SHP77 (cell line): ENCODE data around the gene RERE.
"Not testable (repeated sequence)": the region's sequence is repeated elsewhere in the genome, so short reads cannot be mapped to it uniquely, and the experiment has no call there.

Source experiments
- DNase-seq, 2 experiments: peaks; one replicate each; lab custom pipeline; 2025; lab: John Stamatoyannopoulos, UW

The RERE gene

DNA sequence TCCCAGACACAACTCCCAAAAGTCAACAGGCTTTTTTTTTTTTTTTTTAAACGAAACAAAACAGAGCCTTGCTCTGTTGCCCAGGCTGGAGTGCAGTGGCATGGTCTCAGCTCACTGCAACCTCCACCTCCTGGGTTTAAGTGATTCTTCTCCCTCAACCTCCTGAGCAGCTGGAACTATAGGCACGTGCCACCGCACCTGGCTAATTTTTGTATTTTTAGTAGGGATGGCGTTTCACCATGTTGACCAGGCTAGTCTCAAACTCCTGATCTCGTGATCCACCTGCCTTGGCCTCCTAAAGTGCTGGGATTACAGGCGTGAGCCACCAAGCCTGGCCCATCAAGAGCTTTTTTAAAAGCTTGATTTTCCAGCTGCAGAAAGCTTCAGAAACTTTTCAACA lies 437.1 kb downstream of the RERE start:
- not testable (repeated sequence) for DNase-seq

DNA sequence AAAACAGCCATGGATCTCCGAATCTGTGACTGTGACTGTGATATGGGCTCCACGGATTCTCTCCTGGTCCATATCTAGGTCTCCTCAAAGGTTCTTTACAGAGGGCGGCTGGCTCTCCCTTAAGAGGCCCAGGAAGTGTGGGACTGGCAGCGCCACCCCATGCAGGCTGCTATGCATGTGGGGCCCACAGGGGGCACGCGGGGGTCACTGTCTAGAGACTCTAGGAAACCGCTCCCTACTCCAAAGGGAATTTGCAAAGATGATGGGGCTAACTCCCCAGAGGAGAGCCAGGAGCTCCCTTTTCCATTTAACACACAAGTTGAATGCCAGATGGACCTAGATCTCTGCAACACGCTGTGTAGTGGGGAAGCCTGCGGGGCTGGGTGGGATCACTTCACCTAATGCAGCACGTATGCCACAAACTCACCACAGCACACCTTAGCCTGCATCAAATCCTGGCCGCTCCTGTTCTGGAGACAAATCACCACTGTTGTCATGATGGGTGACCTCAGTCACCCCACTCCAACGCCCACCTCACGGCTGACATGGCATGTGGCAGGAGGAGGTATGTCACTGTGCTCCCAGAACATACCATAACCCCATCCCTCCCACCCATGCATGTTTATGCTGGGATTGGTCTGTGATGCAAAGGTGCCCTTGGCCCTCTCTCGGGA lies 437.8 kb downstream of the RERE start:
- no peak for DNase-seq

DNA sequence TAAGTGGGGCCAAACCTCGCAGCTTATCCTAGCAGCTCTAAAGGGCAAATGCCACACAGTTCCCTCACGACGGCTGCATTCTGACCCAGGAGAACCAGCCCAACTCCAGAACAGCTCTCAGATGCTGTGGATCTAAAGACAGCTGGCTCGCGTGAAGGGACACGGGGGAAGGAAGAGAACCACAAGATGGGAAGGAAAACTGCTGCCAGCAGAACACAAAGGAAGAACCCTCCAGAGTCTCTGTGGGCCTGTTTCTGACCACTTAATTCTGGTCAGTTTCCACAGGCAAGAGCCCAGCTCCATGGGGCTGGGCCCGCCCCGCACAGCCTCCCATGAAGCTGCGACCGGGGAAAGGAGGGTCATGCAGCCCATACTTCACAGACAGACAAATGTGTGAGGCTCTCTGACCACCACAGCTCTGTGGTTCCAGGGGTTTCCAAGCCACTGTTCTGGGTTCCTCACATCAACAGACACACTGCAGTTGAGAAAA lies 438.4 kb downstream of the RERE start:
- no peak for DNase-seq

DNA sequence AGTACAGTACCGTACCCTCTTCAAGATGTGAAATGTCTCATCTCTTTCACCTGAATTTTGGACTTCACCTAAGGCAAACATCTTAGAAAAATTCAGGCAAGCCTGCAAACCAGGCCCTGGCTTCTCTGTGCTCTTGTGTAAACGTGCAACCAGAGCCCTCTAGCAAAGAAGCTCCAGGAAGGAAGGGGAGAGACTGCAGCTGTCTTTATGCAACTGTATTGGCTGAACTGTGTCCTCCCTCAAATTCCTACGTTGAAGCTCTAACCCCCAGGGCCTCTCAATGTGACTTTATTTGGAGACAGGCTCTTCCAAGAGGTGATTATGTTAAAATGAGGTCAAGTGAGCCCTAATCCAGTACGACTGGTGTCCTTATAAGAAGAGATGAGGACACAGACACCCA lies 439.3 kb downstream of the RERE start:
- no peak for DNase-seq

DNA sequence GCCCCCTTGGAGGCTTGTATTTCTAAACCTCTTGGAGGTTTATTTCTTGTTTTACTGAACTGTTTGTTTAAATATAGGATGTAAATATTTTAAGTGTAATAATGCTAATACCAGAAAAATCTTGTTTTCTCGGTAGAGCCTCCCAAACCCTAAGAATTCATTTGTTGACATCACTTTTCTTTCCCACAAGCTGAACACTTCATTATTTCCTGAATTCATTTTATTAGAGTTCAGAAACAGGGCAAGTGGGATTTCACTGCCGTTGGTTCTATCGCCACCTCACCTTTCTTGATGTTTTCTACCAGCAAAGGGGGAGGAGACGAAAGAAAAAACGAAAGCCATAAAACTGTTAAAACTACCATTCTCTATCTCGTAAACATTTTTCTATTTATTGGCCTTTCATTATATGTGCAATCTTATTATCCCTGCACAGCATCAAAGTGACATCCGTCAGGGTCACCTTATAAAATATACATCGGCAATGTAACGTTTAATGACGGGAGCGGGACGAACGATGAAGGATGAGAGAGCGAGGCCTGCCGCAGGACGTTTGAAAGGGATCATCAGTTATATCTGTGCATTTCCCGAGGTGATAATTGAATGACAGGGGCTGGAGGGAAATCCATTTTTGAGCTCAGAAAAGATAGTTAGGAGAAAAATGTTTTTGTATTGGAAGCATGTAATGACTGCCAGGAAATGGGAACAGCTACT lies 440.0 kb downstream of the RERE start:
- DNase-seq = no peak

DNA sequence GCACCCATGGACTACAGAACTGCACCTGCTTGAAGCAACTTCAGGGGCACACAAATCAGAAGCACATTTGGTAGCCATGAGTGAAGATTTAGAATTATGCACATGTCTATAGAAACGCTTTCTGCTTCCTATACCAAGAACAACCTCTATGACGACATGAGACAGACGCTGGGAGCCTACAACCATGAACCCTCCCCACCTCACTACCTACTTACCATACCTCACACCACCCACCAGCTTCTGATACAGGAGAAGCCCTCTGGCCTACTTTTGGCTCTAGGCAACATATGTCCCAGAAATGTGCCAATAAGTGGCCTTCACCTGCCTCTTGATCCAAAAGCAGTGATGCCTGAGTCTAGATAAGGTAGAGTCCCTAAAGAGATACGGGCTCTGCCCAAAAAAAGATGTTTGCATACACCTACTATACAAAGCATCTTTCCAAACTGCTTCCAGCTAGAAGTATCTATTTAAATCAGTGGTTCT lies 441.0 kb downstream of the RERE start:
- DNase-seq = no peak

DNA sequence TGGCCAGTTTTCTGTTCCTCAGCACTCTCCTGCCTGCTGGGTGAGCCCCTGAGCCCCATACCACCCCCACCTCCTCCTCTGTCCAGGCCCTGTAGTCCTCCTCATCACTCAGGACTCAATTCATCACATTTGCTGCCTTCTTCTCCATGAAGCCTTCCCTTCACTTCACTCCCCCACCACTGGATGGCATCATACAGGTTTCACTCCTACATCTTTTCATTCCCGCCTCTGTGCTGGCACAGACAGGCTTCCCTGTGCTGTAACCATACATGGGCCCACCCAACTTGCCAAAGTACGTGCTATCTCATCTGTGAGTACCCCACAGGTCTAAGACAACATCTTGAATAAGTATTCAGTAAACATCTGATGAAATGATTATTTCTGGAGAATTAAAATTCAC lies 442.6 kb downstream of the RERE start:
- peak; percentile 31 to 40 for DNase-seq

DNA sequence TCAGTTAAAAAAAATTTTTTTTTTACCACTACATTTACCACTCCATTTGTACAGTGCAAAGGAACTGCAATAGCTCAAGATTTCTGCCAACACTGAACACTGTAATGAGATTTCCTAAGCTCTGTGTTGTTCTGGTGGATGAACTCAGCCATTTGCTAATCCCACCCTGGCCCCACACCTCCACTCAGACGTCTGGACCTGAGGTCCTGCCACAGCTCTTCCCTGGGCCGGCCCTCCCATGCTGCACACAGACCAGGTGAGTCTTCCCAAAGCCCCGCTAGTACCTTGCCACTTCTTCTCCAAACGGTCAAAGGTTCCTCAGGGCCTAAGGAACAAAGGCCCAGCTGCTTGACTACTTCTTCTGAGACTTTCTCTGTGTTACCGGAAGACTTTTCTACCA lies 443.1 kb downstream of the RERE start:
- no peak for DNase-seq

DNA sequence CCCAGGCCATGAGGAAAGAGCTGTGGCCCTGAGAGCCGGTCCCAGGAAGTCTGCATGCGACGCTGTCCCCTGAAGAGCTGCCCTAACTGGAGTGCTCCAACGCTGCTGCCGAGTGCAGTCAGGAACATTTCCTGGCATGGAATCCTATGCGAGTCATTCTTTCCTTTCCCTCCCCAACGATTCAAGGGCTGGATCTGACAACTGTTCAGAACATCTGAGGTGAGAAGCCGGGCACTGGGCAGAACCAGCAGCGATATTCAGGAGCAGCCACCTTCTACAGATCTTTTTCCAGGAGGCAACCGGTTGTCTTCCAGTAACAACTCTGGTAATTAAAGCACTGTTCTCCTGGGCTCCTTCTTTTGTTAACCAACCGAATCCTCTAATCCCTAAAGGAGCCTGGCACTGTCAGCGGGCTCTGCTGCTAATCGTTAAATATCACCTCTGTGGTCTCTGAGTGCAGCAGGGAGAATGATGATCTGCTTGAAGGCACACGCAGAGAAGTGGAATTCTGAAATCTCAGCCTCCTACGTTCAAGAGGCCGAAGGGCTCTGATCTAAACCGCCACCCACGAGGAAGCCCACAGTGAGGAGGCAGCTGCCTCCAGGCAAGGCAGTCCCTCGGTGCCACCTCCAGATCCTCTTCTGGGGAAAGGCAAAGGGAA lies 443.7 kb downstream of the RERE start:
- DNase-seq = peak in 1 of 2 experiments; percentile 6

DNA sequence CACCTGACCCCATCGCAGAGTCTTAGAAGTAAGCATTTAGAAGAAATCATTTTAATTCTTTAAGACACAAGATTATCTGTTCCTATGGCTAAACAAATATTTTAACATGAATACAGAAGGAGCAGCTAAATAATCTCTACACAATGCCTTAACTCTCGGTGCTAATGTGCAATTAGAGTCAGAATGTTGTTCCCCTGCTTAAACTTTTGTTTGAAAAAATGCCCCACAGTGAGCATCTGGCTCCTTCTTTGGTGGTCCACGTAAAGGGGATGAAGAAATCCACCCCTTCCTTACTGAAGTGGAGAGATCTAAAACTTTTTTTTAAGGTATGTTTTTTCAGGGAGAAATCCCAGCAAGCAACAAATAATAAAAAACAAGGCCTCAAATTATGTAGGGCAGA lies 444.3 kb downstream of the RERE start:
- no peak for DNase-seq

DNA sequence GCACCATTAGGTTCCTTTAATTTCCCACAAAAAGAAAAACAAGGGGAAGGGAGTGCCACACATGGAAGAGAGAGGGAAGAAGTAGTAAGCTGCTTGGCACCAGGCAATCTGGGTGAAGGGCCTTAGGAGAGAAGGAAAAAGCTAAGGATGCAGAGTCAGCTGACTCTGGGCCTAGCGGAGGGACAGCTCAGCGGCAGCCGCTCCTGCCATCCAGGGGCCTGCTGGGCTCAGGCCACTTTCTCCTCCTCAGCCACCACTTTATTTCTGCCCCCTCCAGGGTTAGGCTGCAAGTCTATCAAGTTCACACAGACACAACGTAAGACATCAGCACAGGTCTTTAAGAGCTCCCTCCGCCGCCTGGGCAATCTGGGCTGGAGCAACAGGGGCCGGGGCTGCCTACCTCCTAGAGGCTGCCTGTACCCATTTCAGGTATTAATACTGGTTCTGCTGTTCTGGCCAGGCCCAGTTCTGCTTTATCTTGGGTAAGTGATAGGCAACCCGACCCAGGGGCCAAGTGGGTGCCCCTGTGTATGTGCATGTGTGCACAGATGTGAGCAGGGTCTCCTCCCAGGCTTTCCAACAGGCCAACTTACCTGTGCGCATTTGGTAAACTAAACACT lies 446.0 kb downstream of the RERE start:
- DNase-seq = no peak

DNA sequence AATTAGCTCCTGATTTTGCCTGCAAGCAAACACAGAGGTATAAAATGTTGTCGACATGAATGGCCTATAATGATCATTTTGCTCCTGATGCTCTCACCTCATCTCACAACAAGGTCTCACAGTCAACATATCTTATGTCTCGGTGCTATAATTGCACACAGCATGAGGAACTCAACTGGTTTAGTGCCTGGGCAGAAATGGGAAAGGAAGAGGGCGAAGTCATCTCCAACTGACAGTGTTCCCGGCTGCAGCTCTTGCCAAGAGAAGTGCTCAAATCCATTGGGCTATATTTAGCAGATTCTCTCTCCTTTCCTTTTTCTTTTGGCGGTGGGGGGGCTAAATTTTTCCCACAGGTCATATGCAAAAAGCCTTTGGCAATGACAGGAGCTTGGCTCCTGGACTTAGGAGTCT lies 446.5 kb downstream of the RERE start:
- no peak for DNase-seq

DNA sequence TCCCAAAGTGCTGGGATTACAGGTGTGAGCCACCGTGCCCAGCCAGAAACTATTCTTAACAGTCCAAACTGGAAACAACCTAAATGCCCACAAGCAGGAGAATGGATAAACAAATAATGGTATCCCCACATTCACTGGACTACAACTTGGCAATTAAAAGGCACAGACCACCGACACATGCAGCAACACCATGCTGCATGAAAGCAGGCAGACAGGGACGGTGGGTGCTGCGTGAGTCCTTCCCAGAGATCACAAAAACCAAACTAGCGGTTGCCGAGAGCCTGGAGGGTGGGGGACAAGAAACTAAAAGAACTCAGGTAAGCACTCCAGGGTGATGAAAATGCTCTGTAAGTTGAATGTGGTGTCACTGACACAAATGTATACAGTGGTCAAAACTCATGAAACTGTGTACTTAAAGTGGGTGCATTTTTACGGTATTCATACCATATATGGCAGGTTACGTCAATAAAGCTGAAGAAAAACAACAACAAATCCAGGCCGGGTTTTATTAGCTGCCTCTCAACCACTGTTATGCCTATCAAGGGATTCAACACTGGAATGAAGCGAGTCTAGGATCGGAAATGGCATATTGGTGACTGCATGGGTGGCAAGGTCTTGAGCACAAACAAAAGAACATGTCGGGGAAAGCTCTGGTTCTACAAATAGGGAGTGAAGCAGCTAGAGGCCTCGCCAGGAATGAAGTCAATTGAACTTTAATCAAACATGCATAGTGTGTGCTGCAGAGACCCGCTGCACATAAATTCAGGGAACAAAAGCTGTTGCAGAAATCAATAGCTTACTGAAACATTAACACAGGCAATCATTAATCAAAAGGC lies 447.2 kb downstream of the RERE start:
- DNase-seq = no peak

DNA sequence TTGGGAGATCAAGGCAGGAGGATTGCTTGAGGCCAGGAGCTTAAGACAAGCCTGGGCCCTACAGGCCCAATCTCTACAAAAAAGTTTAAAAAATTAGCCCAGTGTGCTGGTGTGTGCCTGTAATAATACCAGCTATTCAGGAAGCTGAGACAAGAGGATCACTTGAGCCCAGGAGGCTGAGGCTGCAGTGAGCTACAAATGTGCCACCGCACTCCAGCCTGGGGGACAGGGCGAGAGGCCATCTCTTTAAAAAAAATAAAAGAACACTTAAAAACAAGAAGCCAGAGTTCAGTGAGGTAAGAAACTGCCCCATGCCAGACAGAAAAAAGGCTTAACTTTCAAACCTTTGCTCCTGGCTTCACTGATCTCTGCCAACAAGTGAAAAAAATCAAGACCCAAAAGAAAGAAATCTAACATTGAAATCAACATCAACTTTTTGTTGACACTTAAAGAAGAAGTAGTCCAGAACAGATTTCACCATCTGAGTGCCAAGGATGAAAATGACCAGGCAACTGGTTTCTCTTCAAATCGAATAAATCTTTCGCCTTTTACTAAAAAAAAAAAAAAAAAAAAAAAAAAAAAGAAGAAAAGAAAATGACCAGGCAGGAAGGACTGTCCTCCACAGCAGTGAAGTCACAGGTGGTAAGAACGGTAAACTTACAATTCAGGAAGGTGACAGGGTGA lies 448.3 kb downstream of the RERE start:
- no peak for DNase-seq

DNA sequence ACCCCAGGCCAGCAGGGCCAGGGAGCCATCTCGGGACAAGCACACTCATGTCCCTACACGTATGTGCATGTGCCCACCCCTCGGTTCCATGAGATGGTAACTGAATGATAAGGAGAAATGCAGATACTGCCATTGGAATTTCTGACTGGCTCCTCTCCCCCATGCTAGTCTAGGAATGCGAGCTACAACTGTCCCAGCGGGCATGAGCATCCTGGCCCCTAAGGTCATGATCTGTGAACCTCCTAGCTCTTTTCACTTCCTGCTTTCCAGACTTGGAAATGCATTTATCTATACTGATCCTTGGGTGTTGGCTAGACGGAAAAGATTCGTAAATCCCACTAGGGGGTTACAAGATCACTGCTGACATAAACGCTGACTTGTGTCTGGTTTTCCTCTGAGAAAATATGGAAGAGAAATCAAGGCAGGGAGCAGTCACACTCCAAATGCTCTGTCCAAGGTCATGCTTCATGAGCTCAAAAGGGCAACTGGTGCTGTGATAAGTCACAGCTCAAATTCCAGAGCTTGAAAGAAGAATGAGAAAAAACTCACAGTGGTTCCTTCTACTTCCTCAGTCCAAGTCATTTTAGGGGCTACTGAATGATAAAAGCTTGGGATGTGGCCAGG lies 449.8 kb downstream of the RERE start:
- no peak for DNase-seq

DNA sequence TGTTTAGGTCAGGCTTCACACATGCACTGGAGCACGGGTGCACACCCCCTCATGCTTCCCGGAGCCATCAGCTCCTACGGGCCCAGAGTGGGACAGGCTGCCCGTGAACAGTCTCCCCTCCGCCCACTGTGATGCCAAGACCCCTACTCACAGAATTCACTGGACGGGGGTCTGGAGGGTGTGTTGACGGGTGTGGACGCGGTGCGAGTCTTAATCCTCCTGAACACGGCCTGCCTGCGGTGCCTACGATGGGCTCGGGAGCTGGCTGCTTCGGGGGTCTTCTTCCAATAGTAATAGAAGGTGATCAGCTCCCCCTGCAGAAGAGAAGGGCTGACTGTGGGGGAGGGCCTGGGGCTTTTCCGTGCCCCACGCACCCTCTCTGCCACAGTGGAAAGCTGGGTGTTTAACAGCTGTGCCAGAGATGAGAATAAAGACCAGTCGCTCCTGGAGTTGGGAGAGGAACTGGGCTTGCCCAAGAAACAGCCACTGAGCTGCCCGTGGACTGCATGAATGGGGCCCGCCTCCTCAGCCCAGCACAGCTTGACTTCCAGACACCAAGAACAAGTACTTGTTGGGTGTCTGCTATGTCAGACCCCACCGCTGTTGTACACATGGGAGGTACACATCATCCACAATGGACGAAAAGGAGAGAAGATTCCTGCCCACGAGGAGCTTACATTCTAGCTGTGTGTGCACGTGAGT lies 451.6 kb downstream of the RERE start:
- no peak for DNase-seq

DNA sequence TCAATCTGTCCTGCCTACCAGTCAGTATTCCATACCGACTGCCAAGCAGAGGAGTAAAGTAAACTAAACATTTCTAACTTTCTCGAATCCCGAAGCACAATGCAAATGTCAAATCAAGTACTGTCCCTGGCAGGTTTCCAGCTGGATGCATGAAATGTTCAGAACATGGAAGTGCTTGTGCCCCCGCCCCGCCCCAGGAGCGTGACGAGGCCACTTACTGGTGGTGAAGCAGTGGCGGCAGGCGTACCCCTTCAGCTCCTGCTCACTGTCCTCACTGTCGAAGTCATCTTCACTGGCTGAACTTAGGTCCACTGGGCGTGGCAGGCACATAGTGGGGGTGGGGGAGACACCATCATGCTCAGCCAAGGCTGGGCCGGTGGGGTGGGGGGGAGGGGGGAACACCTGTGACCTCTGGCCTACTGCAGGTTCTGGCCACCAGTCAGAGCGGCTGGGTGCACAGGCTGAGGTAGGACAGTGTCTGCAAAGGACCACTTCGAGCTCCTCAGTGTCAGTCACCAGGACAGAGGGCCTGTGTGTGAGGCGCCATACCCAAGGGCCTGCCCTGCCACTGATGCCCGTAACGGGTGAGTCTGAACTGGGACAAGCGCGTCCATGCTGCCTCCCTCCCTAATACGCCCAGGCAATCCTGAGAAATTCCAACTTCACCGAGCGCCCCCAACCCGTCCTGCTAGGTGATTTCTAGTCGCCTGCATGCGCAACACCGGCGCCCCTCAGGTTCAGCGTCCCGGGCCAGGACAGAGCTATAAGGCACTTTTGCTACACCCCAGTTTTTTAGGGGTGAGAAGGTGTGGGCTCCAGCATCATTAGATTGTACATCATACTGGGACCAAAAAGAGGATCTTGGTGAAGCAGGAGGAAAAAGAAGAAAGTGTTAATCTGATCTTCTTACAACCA lies 452.7 kb downstream of the RERE start:
- DNase-seq = no peak

DNA sequence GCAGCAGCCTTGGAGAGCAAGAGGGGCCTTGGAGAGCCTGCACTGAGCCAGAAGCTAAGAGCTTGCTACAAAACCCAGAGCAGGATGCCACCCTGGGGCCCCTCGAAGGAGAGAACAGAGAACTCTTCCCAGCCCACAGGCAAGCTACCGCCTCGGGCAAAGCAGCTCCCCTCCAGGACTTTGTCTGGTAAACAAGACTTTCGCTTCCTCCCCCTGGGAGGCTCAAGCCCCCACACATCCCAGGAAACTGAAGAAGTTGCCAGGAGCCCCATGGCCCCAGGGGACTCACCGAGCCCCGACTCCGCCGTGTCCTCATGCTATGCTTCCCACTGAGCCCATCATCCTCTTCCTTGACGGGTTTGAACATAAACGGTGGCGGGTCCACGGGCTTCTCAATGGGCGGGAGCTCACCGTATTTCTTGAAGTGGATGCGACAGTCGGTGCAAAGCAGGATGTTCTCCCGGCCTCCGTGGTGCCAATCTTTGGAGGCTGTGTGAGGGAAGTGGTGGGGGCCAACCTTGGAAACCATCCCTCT lies 453.6 kb downstream of the RERE start:
- DNase-seq = no peak
